ENCODE data around the gene POLR1A.

The POLR1A gene

GRCh38 chr2:86036669-86037138 lies 69.0 kb downstream of the POLR1A start:
- DNase-seq = no peak

- DNase-seq = peak; percentile 76 to 83
Measured at GRCh38 chr2:86035883-86036668, 69.6 kb downstream of the POLR1A start.

- DNase-seq = no peak
Measured at GRCh38 chr2:86035376-86035882, 70.3 kb downstream of the POLR1A start.

- DNase-seq = no peak
Measured at GRCh38 chr2:86033751-86034692, 71.7 kb downstream of the POLR1A start.

- DNase-seq = no peak
Measured at GRCh38 chr2:86032861-86033595, 72.7 kb downstream of the POLR1A start.

- no peak for DNase-seq
Measured at GRCh38 chr2:86031606-86032005, 74.1 kb downstream of the POLR1A start.

GRCh38 chr2:86031151-86031550 lies 74.5 kb downstream of the POLR1A start:
- no peak for DNase-seq

- no peak for DNase-seq
Measured at GRCh38 chr2:86029873-86030272, 75.8 kb downstream of the POLR1A start.

- no peak for DNase-seq
Measured at GRCh38 chr2:86028766-86029381, 76.8 kb downstream of the POLR1A start.

GRCh38 chr2:86027922-86028765 lies 77.5 kb downstream of the POLR1A start:
- DNase-seq = no peak

GRCh38 chr2:86027196-86027921 lies 78.3 kb downstream of the POLR1A start:
- DNase-seq = no peak

- DNase-seq = no peak
Measured at GRCh38 chr2:86026744-86027065, 79.0 kb downstream of the POLR1A start.

- no peak for DNase-seq
Measured at GRCh38 chr2:86025976-86026743, 79.5 kb downstream of the POLR1A start.

GRCh38 chr2:86025229-86025820 lies 80.4 kb downstream of the POLR1A start:
- no peak for DNase-seq

GRCh38 chr2:86023366-86023712 lies 82.3 kb downstream of the POLR1A start:
- no peak for DNase-seq

- no peak for DNase-seq
Measured at GRCh38 chr2:86022661-86023365, 82.9 kb downstream of the POLR1A start.

GRCh38 chr2:86021396-86022378 lies 84.0 kb downstream of the POLR1A start:
- no peak for DNase-seq

- DNase-seq = no peak
Measured at GRCh38 chr2:86020984-86021383, 84.7 kb downstream of the POLR1A start.

Data from CD4-positive, alpha-beta T cell treated with Interferon alpha-2 for 1 hour (primary cell).